ENCODE data around the gene ELAVL4. TPM values are rescaled to one million over a fixed set of nuclear protein-coding genes. Genes with fewer than 3 reads are reported as not detected.

The ELAVL4 gene
- total RNA-seq, 6 donors from 2014 or later: 0.10 to 0.20 TPM; not detected in 4

DNA sequence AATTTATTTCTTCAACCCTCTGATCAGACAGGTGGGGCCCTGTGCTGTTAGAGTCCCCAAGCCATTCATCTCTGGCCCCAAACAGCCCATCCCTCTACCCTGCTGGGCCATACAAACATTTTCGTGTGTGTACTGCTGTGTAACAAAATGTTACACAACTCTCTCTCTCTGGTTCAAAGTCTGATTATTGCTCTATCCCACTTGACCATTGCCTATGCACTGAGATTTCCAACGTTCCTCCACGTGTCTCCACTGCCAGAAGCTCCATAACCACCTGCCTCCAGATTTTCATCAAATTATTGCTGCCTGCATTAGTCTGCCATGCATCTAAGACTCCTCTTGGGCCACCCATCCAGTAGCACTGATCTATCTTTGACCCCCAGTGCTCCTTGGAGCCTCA is 104.8 kb downstream of the ELAVL4 start:
- WGBS, 2 donors: 69 to 79% methylated on average over 3 of the region's 3 CpGs
- H3K27ac ChIP-seq: no peak overlapping the region

DNA sequence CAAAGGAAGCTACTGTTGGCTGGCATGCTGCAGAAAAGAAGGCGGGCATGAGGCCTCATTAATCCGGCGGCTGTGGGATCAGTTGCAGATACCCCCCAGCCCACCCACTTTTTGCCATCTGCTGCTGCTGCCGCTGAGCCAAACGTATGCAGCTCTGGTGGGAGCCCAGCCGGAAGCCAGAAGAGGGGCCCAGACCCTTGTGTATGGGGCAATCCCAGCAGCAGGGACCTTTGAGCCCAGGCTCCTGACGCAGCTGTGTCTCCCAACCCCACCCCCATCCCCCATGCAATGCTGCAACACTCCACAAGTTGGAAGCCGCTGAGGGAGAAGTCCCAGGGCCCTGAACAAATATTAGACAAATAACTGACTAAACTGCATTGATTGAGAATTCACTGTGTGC is 106.0 kb downstream of the ELAVL4 start:
- ATAC-seq (ENCODE audit: low FRiP score in 2 of 2): no peak
- Histone ChIP-seq H3K4me1 (no peaks in the 10 kb centered on the region), H3K27me3 (no peaks in the 10 kb centered on the region), H3K4me3 (no peak overlapping the region), H3K9me3 (no peaks in the 10 kb centered on the region), H3K27ac (no peak overlapping the region), H3K36me3 (no peaks in the 10 kb centered on the region)
- TF ChIP-seq POLR2A (IDR thresholded peaks at IDR 0.05): no peak
- TF ChIP-seq POLR2AphosphoS5 (IDR thresholded peaks at IDR 0.05): no peak
- no peak for TF ChIP-seq EP300 (IDR thresholded peaks at IDR 0.05)
- TF ChIP-seq, protein P1, sequence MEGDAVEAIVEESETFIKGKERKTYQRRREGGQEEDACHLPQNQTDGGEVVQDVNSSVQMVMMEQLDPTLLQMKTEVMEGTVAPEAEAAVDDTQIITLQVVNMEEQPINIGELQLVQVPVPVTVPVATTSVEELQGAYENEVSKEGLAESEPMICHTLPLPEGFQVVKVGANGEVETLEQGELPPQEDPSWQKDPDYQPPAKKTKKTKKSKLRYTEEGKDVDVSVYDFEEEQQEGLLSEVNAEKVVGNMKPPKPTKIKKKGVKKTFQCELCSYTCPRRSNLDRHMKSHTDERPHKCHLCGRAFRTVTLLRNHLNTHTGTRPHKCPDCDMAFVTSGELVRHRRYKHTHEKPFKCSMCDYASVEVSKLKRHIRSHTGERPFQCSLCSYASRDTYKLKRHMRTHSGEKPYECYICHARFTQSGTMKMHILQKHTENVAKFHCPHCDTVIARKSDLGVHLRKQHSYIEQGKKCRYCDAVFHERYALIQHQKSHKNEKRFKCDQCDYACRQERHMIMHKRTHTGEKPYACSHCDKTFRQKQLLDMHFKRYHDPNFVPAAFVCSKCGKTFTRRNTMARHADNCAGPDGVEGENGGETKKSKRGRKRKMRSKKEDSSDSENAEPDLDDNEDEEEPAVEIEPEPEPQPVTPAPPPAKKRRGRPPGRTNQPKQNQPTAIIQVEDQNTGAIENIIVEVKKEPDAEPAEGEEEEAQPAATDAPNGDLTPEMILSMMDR (IDR thresholded peaks at IDR 0.05): no peak
- peak in 1 of 2 donors; percentile 10 for DNase-seq
- WGBS, 2 donors: 48 to 57% methylated on average over 8 of the region's 8 CpGs

More for the DNA sequence above, 104.8 kb downstream of the ELAVL4 start:
- no peak for TF ChIP-seq POLR2A (IDR thresholded peaks at IDR 0.05)
- TF ChIP-seq POLR2AphosphoS5 (IDR thresholded peaks at IDR 0.05): no peak
- TF ChIP-seq EP300 (IDR thresholded peaks at IDR 0.05): no peak
- TF ChIP-seq, protein P1 (IDR thresholded peaks at IDR 0.05): no peak
- no peaks in the 10 kb centered on the region for H3K27me3 ChIP-seq
- no peak for DNase-seq
- no peaks in the 10 kb centered on the region for H3K36me3 ChIP-seq
- H3K4me3 ChIP-seq: no peak overlapping the region
- H3K9me3 ChIP-seq: no peaks in the 10 kb centered on the region
- ATAC-seq (ENCODE audit: low FRiP score in 2 of 2): no peak
- H3K4me1 ChIP-seq: no peaks in the 10 kb centered on the region

DNA sequence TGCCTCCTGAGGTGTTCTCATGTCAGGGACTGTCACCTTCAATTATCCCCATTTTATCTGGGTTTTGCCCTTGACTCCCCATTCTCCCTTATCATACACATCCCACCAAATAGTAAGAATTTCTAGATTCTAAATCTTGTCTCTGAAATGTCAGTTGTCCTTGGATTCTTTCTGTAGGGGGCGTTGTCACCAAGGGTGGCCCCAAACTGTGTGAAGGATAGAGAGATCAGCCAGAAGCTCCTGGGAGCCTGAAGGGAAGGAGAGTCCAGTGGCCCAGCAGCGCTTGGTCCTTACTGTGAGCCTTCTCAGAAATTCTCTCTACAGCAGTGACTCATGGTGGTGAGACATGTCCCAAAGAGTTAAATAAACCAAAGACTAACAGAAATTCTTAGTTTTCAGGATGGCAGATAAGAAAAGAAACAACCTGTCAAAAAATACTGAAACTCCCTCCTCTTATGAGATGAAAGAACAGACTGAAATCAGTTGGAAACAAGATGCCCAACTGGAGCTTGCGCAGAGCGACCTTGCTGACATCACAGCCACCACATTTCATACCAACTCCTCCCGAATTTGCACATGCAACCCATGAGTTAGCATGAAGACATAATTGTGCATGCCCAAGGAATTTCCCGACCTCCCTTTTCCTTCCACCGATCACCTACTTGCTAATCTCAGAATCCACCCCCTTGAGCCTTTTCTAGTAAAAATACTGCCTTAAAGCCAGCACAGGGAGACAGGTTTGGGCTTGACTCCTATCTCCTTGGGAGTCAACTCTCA is 109.8 kb downstream of the ELAVL4 start:
- no peak overlapping the region for H3K27ac ChIP-seq
- TF ChIP-seq, protein P1 (IDR thresholded peaks at IDR 0.05): no peak
- TF ChIP-seq EP300 (IDR thresholded peaks at IDR 0.05): no peak
- TF ChIP-seq POLR2AphosphoS5 (IDR thresholded peaks at IDR 0.05): no peak
- TF ChIP-seq POLR2A (IDR thresholded peaks at IDR 0.05): no peak
- 80 to 85% methylated on average over 7 of the region's 7 CpGs for WGBS, 2 donors
- H3K9me3 ChIP-seq: no peaks in the 10 kb centered on the region
- no peaks in the 10 kb centered on the region for H3K4me1 ChIP-seq
- ATAC-seq (ENCODE audit: low FRiP score in 2 of 2): no peak
- no peaks in the 10 kb centered on the region for H3K36me3 ChIP-seq
- no peak for DNase-seq
- H3K27me3 ChIP-seq: no peaks in the 10 kb centered on the region
- no peak overlapping the region for H3K4me3 ChIP-seq

DNA sequence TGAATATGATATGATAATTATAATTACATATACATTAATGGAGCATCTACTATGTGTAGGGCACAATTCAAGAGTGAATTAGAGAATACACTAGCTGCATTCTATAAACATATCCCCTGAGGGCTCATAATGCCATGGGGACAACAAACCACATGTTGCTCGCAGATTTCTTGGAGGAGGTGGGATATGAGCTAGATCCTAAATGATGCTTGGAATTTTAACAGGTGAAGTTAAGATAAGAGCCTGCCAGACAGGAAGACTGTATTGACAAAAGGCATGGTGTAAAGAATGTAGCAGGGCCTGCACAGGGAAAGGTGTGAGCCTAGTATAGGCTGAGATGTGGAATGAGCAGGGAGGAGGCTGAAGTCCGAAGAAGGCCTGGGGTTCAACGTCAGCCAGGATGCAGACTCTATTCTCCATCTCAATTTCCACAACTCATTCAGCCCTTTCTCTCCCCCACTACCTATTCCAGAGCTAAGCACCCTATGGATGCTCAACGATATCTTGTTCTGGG is 120.2 kb downstream of the ELAVL4 start:
- no peak for ATAC-seq (ENCODE audit: low FRiP score in 2 of 2)
- TF ChIP-seq EP300 (IDR thresholded peaks at IDR 0.05) (no peak), POLR2A (IDR thresholded peaks at IDR 0.05) (no peak), POLR2AphosphoS5 (IDR thresholded peaks at IDR 0.05) (no peak)
- TF ChIP-seq, protein P1 (IDR thresholded peaks at IDR 0.05): no peak
- WGBS, 2 donors: 62 to 72% methylated on average over 4 of the region's 4 CpGs

More for the DNA sequence above, 120.2 kb downstream of the ELAVL4 start:
- no peak overlapping the region for H3K27ac ChIP-seq
- no peak for DNase-seq
- H3K4me1 ChIP-seq: no peaks in the 10 kb centered on the region
- H3K4me3 ChIP-seq: no peak overlapping the region
- H3K27me3 ChIP-seq: no peaks in the 10 kb centered on the region
- no peaks in the 10 kb centered on the region for H3K36me3 ChIP-seq
- H3K9me3 ChIP-seq: peaks cover 0 to 19% (median 7%) of the 10 kb centered on the region in 4 donors

All from upper lobe of left lung (tissue), 6 donors.